Measurements from ENCODE around the gene CALML6. TPM values are rescaled to one million over a fixed set of nuclear protein-coding genes. Genes with fewer than 3 reads are reported as not detected.
A peak's percentile ranks its signal among the peaks of the same experiment; 100 is the strongest.

Gene CALML6
- total and polyA plus RNA-seq, 2 of the 8 experiments (the other 6 are each of a cell fraction or from before 2014, with no cell fraction given), result 0.54 to 1.3 TPM

GRCh38 chr1:1919304-1920056, 4.4 kb downstream of the CALML6 start (continued):
- TF ChIP-seq SAP30 (IDR thresholded peaks at IDR 0.05; ENCODE audit: insufficient read depth, insufficient replicate concordance, low read length), result no peak
- TF ChIP-seq EGR1 (IDR thresholded peaks at IDR 0.05; ENCODE audit: borderline replicate concordance, low read depth, low read length), result peak; percentile 66; the same call in 1 of the 2 replicates
- TF ChIP-seq FOSL1 (IDR thresholded peaks at IDR 0.05; ENCODE audit: insufficient read depth, low read depth, low read length), result no peak
- peak; percentile 83 for TF ChIP-seq SP1 (IDR thresholded peaks at IDR 0.05; ENCODE audit: low read depth, low read length)
- peak; percentile 56; the same call in 1 of the 2 replicates for TF ChIP-seq POLR2AphosphoS5 (IDR thresholded peaks at IDR 0.05; ENCODE audit: low read depth, low read length)
- peak; percentile 44 for TF ChIP-seq NRF1 (IDR thresholded peaks at IDR 0.05; ENCODE audit: low read depth, low read length)
- TF ChIP-seq SP4 (IDR thresholded peaks at IDR 0.05; ENCODE audit: low read length), result peak; percentile 91; the same call in 1 of the 2 replicates
